ENCODE measurements around the gene TSPAN18.

GRCh38 chr11:44842220-44842619 lies 115.5 kb downstream of the TSPAN18 start:
- TF ChIP-seq CTCF (IDR thresholded peaks at IDR 0.05; ENCODE audit: low read length) (no peak), EZH2 (optimal IDR thresholded peaks at IDR 0.05; ENCODE audit: low read depth, low read length) (no peak)
